Upper lobe of right lung (tissue), 1 donor: ENCODE measurements around the gene CHST15. TPM values are rescaled to one million over a fixed set of nuclear protein-coding genes. Genes with fewer than 3 reads are reported as not detected.

Source experiments
- ATAC-seq: fragments of 200-7000 bp; cut with Tn5 transposase; one replicate; pipeline ENCODE4 v1.9.1; 2020; ENCODE audit warnings: mild to moderate bottlenecking, moderate library complexity
- DNase-seq: peaks from one replicate; pipeline ENCODE4 v3.0.0-alpha.2; 2020
- H3K27ac ChIP-seq: fragments of 200-600 bp; one replicate; pipeline ENCODE4 v1.8.0; 2022
- H3K27me3 ChIP-seq: fragments of 200-600 bp; one replicate; pipeline ENCODE4 v1.8.0; 2022; ENCODE audit warnings: mild to moderate bottlenecking
- H3K36me3 ChIP-seq: fragments of 200-600 bp; one replicate; pipeline ENCODE4 v1.8.0; 2022
- H3K4me1 ChIP-seq: fragments of 200-600 bp; one replicate; pipeline ENCODE4 v1.8.0; 2022
- H3K4me3 ChIP-seq: fragments of 200-600 bp; one replicate; pipeline ENCODE4 v1.8.0; 2022; ENCODE audit warnings: mild to moderate bottlenecking
- H3K9me3 ChIP-seq: fragments of 200-600 bp; one replicate; pipeline ENCODE4 v1.8.0; 2022
- intact Hi-C: fragments of 100-400 bp; cut with DNase I; formaldehyde crosslinking; loops from one replicate; pipeline ENCODE4 v1.11.0; 2022
- total RNA-seq: library from RNA; stranded (reverse); fragmentation: NEBNext Ultra II Directional; extraction: Animal tissue kit (Norgen Biotek cat#: 25700); gene quantifications from one replicate; pipeline ENCODE4 v1.2.1, GENCODE V29; 2021
- TF ChIP-seq, protein P1 (sequence below): fragments of 200-600 bp; IDR thresholded peaks from one replicate; pipeline ENCODE4 v1.8.0; 2022; ENCODE audit warnings: antibody characterized with exemption
- donor health status: DM: no; HTN: yes; CAD: no; lungs with severe emphysema.

The CHST15 gene
- total RNA-seq, 1 donor from 2014 or later = 49.2 TPM

DNA sequence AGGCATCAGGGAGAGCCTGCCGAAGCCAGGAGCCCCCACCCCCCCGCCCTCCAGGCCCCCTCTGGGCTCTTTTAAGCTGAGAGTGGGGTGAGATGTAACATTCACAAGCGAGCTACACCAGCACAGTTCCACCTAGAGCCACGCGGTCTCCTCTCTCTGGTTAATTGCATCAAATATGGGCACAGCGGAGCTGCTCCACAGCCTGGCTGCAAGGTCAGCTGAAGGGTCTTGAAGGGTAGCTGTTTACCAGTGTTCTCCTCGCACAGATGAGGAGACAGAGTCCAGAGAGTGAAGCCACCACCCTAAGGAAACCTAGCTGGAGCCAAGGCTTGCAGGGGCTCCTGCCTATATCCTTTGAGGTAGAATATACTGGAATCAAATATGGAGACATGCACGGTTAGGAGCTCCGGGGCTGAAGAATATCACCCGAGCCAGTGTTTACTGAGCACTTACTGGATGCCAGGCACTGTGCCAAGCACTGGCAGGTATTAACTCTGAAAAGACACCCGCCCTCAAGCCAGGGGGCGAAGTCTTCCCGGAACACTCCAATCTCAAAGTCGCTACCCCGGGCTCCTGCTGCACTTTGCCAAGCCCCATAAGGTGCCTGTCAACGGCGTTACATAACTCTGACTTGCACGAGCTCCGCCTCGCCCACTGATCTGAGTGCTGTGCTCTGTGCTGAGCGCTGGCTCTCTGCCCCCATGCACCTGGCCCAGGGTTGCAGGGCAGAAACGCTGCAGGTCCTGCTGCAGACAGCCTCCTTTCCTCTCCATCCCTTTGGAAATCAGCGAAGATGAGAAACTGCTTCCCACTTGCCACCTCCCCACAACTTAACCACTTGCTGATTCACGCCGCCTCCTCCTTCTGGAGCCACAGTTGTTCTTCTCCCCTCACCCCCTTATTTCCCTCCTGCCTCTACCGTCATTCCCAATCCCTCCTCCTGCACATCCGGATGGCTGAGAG, 5.4 kb downstream of the CHST15 start:
- H3K4me1 ChIP-seq = peaks cover 36% of the 10 kb centered on the region
- intact Hi-C loops = no loop called here
- peak overlapping the region; percentile 55 for H3K27ac ChIP-seq

DNA sequence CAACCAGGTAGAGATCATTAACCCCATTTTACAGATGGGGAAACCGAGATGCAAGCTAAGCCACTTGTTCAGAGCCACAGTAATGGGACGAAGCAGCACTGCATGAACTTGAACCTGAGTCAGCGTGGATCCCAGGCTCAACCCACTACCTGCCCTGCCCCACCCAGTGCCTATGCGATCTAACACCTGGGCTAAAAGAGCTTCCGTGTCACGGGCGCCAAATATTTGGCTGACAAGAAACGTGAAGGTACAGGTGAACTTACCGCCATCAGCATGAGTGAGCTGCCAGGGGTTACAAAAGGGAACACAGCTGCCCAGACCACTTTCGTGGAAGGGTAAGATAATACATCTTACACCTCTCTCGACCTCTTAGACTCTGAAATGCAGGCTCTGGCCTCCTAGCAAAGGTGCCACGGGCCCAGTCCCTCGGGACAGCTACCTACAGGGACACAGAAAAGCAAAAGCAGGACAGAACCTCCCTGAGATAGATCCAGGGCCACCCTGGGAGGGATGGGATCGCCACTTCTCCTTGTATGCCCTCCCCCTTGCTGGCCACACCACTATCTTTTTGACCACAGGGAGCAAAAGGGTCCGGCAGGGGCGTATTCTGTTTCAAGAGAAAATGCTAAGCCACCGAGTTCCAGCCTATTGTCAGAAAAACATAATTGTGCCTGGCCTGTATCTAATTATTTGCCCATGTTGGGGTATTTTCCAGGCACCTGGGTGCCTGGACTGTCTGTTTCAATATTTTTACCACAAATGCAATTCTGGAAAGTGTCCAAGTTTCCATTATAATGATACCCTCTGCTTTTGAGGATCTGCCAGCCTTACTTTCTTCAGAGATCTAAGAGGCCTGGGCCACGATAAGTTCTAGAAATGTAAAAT, 6.4 kb downstream of the CHST15 start:
- intact Hi-C loops = no loop called here

More for the DNA sequence above, 5.4 kb downstream of the CHST15 start:
- Histone ChIP-seq H3K27me3 (no peaks in the 10 kb centered on the region), H3K4me3 (no peak overlapping the region), H3K36me3 (no peaks in the 10 kb centered on the region), H3K9me3 (no peaks in the 10 kb centered on the region)
- TF ChIP-seq, protein P1, sequence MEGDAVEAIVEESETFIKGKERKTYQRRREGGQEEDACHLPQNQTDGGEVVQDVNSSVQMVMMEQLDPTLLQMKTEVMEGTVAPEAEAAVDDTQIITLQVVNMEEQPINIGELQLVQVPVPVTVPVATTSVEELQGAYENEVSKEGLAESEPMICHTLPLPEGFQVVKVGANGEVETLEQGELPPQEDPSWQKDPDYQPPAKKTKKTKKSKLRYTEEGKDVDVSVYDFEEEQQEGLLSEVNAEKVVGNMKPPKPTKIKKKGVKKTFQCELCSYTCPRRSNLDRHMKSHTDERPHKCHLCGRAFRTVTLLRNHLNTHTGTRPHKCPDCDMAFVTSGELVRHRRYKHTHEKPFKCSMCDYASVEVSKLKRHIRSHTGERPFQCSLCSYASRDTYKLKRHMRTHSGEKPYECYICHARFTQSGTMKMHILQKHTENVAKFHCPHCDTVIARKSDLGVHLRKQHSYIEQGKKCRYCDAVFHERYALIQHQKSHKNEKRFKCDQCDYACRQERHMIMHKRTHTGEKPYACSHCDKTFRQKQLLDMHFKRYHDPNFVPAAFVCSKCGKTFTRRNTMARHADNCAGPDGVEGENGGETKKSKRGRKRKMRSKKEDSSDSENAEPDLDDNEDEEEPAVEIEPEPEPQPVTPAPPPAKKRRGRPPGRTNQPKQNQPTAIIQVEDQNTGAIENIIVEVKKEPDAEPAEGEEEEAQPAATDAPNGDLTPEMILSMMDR = no peak
- DNase-seq = peak; percentile 89
- ATAC-seq = peak; percentile 58

DNA sequence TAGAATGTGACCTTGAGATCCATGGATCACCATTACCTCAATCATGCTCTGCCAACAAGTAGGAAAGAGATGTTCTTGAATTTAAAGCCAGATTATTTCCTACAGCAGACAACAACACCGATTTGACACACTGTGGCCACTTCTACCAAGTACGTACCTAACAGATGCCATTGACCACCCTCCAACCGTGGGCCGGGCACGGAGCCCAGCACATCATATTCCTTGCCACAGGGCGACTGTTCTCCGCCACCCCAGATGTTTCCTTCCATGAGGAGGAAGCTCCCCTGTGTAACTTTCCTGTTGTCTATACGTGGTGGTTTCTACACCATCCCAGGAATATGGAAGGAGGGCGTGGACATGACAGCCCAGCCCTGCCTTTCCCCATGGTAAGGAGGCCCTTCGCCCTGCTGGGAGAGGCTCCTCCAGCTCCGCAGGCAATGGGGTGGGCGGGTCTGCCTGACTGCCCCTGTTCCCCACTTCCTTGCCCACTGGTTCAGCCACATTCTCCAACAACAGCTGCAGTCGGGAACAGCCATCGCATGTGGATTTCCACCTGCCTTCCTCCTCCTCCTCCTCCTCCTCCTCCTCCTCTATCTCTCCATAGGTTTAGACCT, 7.2 kb downstream of the CHST15 start:
- no peak for ATAC-seq
- DNase-seq = no peak
- no peaks in the 10 kb centered on the region for H3K9me3 ChIP-seq
- no peak overlapping the region for H3K4me3 ChIP-seq
- peaks cover 32% of the 10 kb centered on the region for H3K4me1 ChIP-seq
- TF ChIP-seq, protein P1 = no peak
- H3K36me3 ChIP-seq = no peaks in the 10 kb centered on the region
- intact Hi-C loops = no loop called here
- no peak overlapping the region for H3K27ac ChIP-seq
- no peaks in the 10 kb centered on the region for H3K27me3 ChIP-seq

More for the DNA sequence above, 6.4 kb downstream of the CHST15 start:
- TF ChIP-seq, protein P1 = no peak
- Histone ChIP-seq H3K27ac (peak overlapping the region; percentile 55), H3K4me3 (no peak overlapping the region), H3K27me3 (no peaks in the 10 kb centered on the region), H3K9me3 (no peaks in the 10 kb centered on the region), H3K4me1 (peaks cover 36% of the 10 kb centered on the region), H3K36me3 (no peaks in the 10 kb centered on the region)
- DNase-seq (no peak), ATAC-seq (no peak)

DNA sequence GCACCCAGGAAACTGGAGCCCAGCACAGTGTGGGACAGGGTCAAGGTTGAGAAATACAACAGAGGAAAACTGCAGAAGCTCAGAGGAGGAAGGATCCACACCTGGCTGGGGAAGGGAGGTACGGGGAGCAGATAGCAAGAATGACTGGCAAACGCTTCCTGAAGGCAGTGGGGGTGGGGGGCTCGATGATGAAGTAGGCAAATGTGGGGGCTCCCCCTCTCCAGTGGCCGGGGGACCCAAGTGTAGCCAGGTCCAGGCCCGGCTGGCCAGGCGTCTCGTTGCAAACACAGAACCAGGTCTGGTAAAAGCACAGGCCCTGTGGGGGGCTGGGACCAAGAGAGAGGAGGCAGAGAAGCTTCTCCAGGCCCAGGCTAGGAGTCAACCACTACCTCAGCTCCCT, 7.7 kb downstream of the CHST15 start:
- no peaks in the 10 kb centered on the region for H3K9me3 ChIP-seq
- DNase-seq = no peak
- no peak overlapping the region for H3K27ac ChIP-seq
- ATAC-seq = no peak
- intact Hi-C loops = no loop called here
- H3K36me3 ChIP-seq = no peaks in the 10 kb centered on the region
- H3K27me3 ChIP-seq = no peaks in the 10 kb centered on the region
- no peak overlapping the region for H3K4me3 ChIP-seq
- peaks cover 27% of the 10 kb centered on the region for H3K4me1 ChIP-seq
- TF ChIP-seq, protein P1 = no peak

DNA sequence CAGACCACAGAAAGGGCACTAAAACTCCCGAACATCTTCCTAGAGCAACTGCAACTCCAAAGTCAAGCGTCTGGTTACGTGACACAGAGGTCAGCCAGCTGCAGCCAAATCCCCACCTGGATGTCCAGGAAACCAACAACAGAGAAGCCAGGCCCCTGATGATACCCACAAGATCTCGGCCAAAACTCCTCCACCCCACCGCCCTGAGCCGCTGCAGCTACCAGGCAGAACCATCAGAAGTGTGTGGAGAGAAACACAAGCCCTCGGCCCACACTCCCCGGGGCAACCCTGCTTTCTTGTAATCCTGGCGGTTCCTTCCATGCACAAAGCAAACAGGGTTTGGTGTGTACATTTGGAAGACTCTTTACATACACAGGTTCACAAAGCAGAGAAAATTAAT, 8.7 kb downstream of the CHST15 start:
- ATAC-seq (no peak), DNase-seq (no peak)
- intact Hi-C loops = no loop called here
- no peak overlapping the region for H3K27ac ChIP-seq
- H3K4me1 ChIP-seq = peaks cover 18% of the 10 kb centered on the region
- no peaks in the 10 kb centered on the region for H3K36me3 ChIP-seq
- H3K4me3 ChIP-seq = no peak overlapping the region
- H3K9me3 ChIP-seq = no peaks in the 10 kb centered on the region
- TF ChIP-seq, protein P1 = no peak
- no peaks in the 10 kb centered on the region for H3K27me3 ChIP-seq
